HepG2 (cell line): ENCODE measurements around the gene CPXM1. TPM values are rescaled to one million over a fixed set of nuclear protein-coding genes. Genes with fewer than 3 reads are reported as not detected.
A peak's percentile ranks its signal among the peaks of the same experiment; 100 is the strongest.

ENCODE experiments used
- ATAC-seq: fragments of 200-7000 bp; cut with Tn5 transposase; 3 replicates; pipeline ENCODE4 v1.9.1; 2020; ENCODE audit warnings: mild to moderate bottlenecking, moderate library complexity
- BruUV-seq: library from RNA; stranded (reverse); fragments of 400-500 nt; replicated peaks from 2 replicates; lab custom pipeline; 2021; lab: Mats Ljungman, UMichigan
- CTCF ChIA-PET: fragments of 300-600 bp; formaldehyde crosslinking; extraction: SDS; loops from one replicate; lab custom pipeline; 2021; ENCODE audit warnings: low total read pairs, inconsistent platforms, low intra/inter-chr PET ratio; lab: Yijun Ruan, JAX
- POLR2A ChIA-PET: fragments of 350-600 bp; sonication (Branson Sonifier 250); formaldehyde crosslinking; loops from one replicate; lab custom pipeline; 2020; ENCODE audit warnings: antibody characterized with exemption, inconsistent platforms; lab: Yijun Ruan, JAX
- DNase-seq: peaks from one replicate; pipeline ENCODE4 v3.0.0-alpha.2; 2015; ENCODE audit warnings: low spot score
- FAIRE-seq: peaks from 3 replicates; lab custom pipeline; 2011; peaks lifted over from hg19 to GRCh38; lab: Jason Lieb, UNC
- H2AFZ ChIP-seq: one replicate; pipeline ENCODE4 v1.6.1; 2011; ENCODE audit warnings: low read length, inconsistent platforms
- H3K27ac ChIP-seq: fragments of 300-600 bp; 3 replicates; pipeline ENCODE4 v1.8.0; 2011; ENCODE audit warnings: mixed run types, mild to moderate bottlenecking, mixed read lengths, low read length, inconsistent platforms; ENCODE audit not compliant: insufficient read depth; ENCODE audit errors: extremely low read length
- H3K27me3 ChIP-seq, 2 experiments: fragments of 200-600 bp in 1 of 2; 2 replicates in 1 of 2; 3 replicates in 1 of 2; pipeline versions ENCODE4 v1.6.0 to v1.8.0; 2011; ENCODE audit warnings: low read length in 2 of 2, mild to moderate bottlenecking in 2 of 2, moderate library complexity in 2 of 2, inconsistent platforms in 1 of 2; ENCODE audit not compliant: insufficient read depth in 2 of 2, control insufficient read depth in 1 of 2
- H3K36me3 ChIP-seq, 2 experiments: fragments of 200-600 bp in 1 of 2; replicated peaks in 1 of 2; 2 replicates in 1 of 2; 3 replicates in 1 of 2; pipeline versions ENCODE4 v1.5.1 to v1.8.0; 2011; ENCODE audit warnings: low read length in 2 of 2, inconsistent platforms in 1 of 2; ENCODE audit not compliant: insufficient read depth in 2 of 2, control insufficient read depth in 1 of 2
- H3K4me1 ChIP-seq: 2 replicates; pipeline ENCODE4 v1.5.1; 2012; ENCODE audit warnings: low read length, inconsistent platforms; ENCODE audit not compliant: insufficient read depth
- H3K4me2 ChIP-seq: 2 replicates; pipeline ENCODE4 v1.6.0; 2011; ENCODE audit warnings: low read depth, low read length, inconsistent platforms
- H3K4me3 ChIP-seq, 3 experiments: fragments of 200-600 bp in 1 of 3; sonication (generic), shearing (Covaris generic) in 1 of 3; replicated peaks in 1 of 3; 2 replicates each; pipeline ENCODE4 v1.5.1; 2011 to 2016; ENCODE audit warnings: low read length in 3 of 3, inconsistent platforms in 2 of 3, low read depth in 2 of 3, mild to moderate bottlenecking in 2 of 3, control low read depth in 1 of 3, mixed read lengths in 1 of 3; ENCODE audit not compliant: insufficient read depth in 1 of 3
- H3K79me2 ChIP-seq: one replicate; pipeline ENCODE4 v1.6.1; 2011; ENCODE audit warnings: low read length, inconsistent platforms; ENCODE audit not compliant: insufficient read depth
- H3K9ac ChIP-seq: 2 replicates; pipeline ENCODE4 v1.6.0; 2011; ENCODE audit warnings: mild to moderate bottlenecking, low read depth, low read length, inconsistent platforms; ENCODE audit not compliant: insufficient read depth
- H3K9me3 ChIP-seq: 2 replicates; pipeline ENCODE4 v1.5.1; 2012; ENCODE audit warnings: mild to moderate bottlenecking, low read length
- H4K20me1 ChIP-seq: 2 replicates; pipeline ENCODE4 v1.6.0; 2011; ENCODE audit warnings: inconsistent platforms, mild to moderate bottlenecking, low read length, moderate library complexity; ENCODE audit not compliant: insufficient read depth
- ATF7 ChIP-seq, 2 experiments: fragments of 450-650 bp in 1 of 2; sonication (generic) in 1 of 2; formaldehyde crosslinking in 1 of 2; IDR thresholded peaks; 2 replicates each; pipeline versions ENCODE4 v1.4.0 to v1.6.1; 2016 to 2020; ENCODE audit warnings: antibody characterized with exemption in 1 of 2, mild to moderate bottlenecking in 1 of 2, missing genetic modification reagents in 1 of 2
- BHLHE40 ChIP-seq: IDR thresholded peaks from 2 replicates; pipeline ENCODE4 v1.6.1; 2011; ENCODE audit warnings: low read length, improper control_type of control experiment
- HOXA7 ChIP-seq: sonication (generic); formaldehyde crosslinking; IDR thresholded peaks from 2 replicates; pipeline ENCODE4 v1.8.1; 2022; ENCODE audit warnings: mild to moderate bottlenecking, missing genetic modification reagents, moderate library complexity
- KDM2A ChIP-seq: sonication (generic); formaldehyde crosslinking; IDR thresholded peaks from 2 replicates; pipeline ENCODE4 v1.4.0; 2020; ENCODE audit warnings: low read depth, missing genetic modification reagents, borderline replicate concordance
- SRSF9 ChIP-seq: fragments of 200-400 bp; formaldehyde crosslinking; IDR thresholded peaks from 2 replicates; pipeline ENCODE4 v1.6.1; 2018; ENCODE audit warnings: borderline replicate concordance, mild to moderate bottlenecking, low read depth, low read length; ENCODE audit not compliant: insufficient read depth, poor library complexity, severe bottlenecking
- SRY ChIP-seq: sonication (generic); formaldehyde crosslinking; IDR thresholded peaks from 2 replicates; pipeline ENCODE4 v1.8.0; 2022; ENCODE audit warnings: mild to moderate bottlenecking, missing genetic modification reagents
- SUZ12 ChIP-seq: fragments of 150-350 bp; IDR thresholded peaks from 2 replicates; pipeline ENCODE4 v1.6.1; 2014; ENCODE audit warnings: low read depth, low read length
- YY1 ChIP-seq: IDR thresholded peaks from 2 replicates; pipeline ENCODE4 v1.6.1; 2011; ENCODE audit warnings: low read length, low read depth, moderate library complexity, mild to moderate bottlenecking; ENCODE audit not compliant: insufficient read depth, insufficient replicate concordance
- ZFP62 ChIP-seq: sonication (generic); formaldehyde crosslinking; IDR thresholded peaks from 2 replicates; pipeline ENCODE4 v1.4.0; 2020; ENCODE audit warnings: missing genetic modification reagents
- ZNF180 ChIP-seq: sonication (generic); formaldehyde crosslinking; IDR thresholded peaks from 2 replicates; pipeline ENCODE4 v1.4.0; 2020; ENCODE audit warnings: low read depth, missing genetic modification reagents, borderline replicate concordance
- ZNF430 ChIP-seq: sonication (generic); formaldehyde crosslinking; IDR thresholded peaks from 2 replicates; pipeline ENCODE4 v1.9.0; 2021; ENCODE audit warnings: mild to moderate bottlenecking, missing genetic modification reagents
- ZNF564 ChIP-seq: sonication (generic); formaldehyde crosslinking; IDR thresholded peaks from 2 replicates; pipeline ENCODE4 v1.8.1; 2023; ENCODE audit warnings: mild to moderate bottlenecking, missing genetic modification reagents
- ZNF747 ChIP-seq: sonication (generic); formaldehyde crosslinking; IDR thresholded peaks from 2 replicates; pipeline ENCODE4 v1.8.1; 2023; ENCODE audit warnings: missing genetic modification reagents, mild to moderate bottlenecking, borderline replicate concordance
- ZSCAN31 ChIP-seq: sonication (generic); formaldehyde crosslinking; IDR thresholded peaks from 2 replicates; pipeline ENCODE4 v1.5.0; 2020; ENCODE audit warnings: low read depth, mild to moderate bottlenecking, missing genetic modification reagents
- WGBS: methylation state at CpG from one replicate; pipeline ENCODE4 v1.1.6; 2017; ENCODE audit warnings: low lambda C conversion rate; 5-methylcytosine and 5-hydroxymethylcytosine counted together
- in situ Hi-C: cut with HindIII; loops from 2 replicates; pipeline ENCODE4 v1.10.0; 2017; ENCODE audit warnings: low pct_unique_long_range_greater_than_20kb; ENCODE audit not compliant: extremely low pct_ligation_motif_present
- intact Hi-C: fragments of 100-400 bp; cut with micrococcal nuclease; formaldehyde crosslinking; loops from one replicate; pipeline ENCODE4 v1.10.0; 2022; ENCODE audit not compliant: unreplicated experiment
- polyA plus RNA-seq, 8 experiments: library from polyadenylated mRNA; depleted of rRNA in 3 of 8; stranded (reverse) in 7 of 8; unstranded in 1 of 8; fragments of >200 nt; fragmentation: Illumina TruSeq in 4 of 8; extraction: Trizol in 4 of 8; gene quantifications; 2 replicates each; pipeline versions ENCODE4 v1.2.1 to v1.2.3, GENCODE V29; 2011 to 2016; ENCODE audit warnings: low read depth in 4 of 8, missing spikeins in 1 of 8, mixed read lengths in 1 of 8; ENCODE audit not compliant: insufficient read depth in 1 of 8
- total RNA-seq, 5 experiments: library from RNA; depleted of rRNA; stranded (reverse); fragments of >200 nt; fragmentation: Illumina TruSeq; extraction: Trizol; gene quantifications; 2 replicates each; pipeline ENCODE4 v1.2.3, GENCODE V29; 2016; ENCODE audit warnings: low read depth in 1 of 5
- TF ChIP-seq, protein P1 (sequence below): sonication (generic); formaldehyde crosslinking; IDR thresholded peaks from 2 replicates; pipeline ENCODE4 v1.4.0; 2020; ENCODE audit warnings: mild to moderate bottlenecking, missing genetic modification reagents
- TF ChIP-seq, protein P2 (sequence below): sonication (generic); formaldehyde crosslinking; IDR thresholded peaks from 2 replicates; pipeline ENCODE4 v1.8.1; 2023; ENCODE audit warnings: mild to moderate bottlenecking, missing genetic modification reagents
- TF ChIP-seq, protein P3 (sequence below): sonication (generic); formaldehyde crosslinking; IDR thresholded peaks from 2 replicates; pipeline ENCODE4 v1.8.0; 2022; ENCODE audit warnings: missing genetic modification reagents, mild to moderate bottlenecking, borderline replicate concordance
- TF ChIP-seq, protein P4 (sequence below): sonication (generic); formaldehyde crosslinking; IDR thresholded peaks from 2 replicates; pipeline ENCODE4 v1.8.0; 2022; ENCODE audit warnings: missing genetic modification reagents, mild to moderate bottlenecking, moderate library complexity, borderline replicate concordance

The CPXM1 gene
- total and polyA plus RNA-seq, 2 of the 13 experiments (the other 11 are each of a cell fraction or from before 2014, with no cell fraction given): 0.07 TPM; not detected in 1

DNA sequence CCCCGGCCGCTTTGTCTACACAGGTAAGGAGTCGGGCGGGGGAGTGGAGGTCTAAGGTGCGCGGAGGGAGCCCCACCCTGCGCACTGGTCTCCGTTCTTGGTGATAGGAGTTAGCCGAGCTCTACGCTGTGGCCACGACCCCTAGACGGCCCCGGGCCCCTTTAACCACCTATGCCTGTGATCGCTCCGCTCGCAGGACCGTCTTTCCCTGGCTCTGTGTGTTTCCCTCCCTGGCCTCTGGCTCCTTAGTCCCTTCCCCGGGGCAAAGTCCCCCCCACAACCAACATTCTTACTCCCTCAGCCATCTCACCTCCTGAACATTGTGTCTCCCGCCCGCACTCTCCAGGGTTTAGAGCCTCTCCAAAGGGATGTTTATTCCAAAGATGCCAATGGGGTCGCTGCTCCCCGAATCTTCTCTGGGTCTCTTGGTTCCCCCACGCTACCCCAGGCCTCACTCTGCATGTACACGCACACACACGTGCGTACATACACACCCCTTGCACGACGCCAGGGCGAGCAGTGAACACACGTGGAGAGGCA lies 50.4 kb downstream of the CPXM1 start:
- CTCF ChIA-PET: no interaction called here
- H2AFZ ChIP-seq: no peak overlapping the region
- peaks cover 45% of the 10 kb centered on the region for H3K4me1 ChIP-seq
- no peaks in the 10 kb centered on the region for H3K79me2 ChIP-seq
- WGBS: 33% methylated on average over 30 of the region's 30 CpGs
- no peak for FAIRE-seq
- H3K9ac ChIP-seq: no peak overlapping the region
- H3K4me3 ChIP-seq: peak overlapping the region in 1 of 3 experiments; percentile 79; a peak in 1 of 6 replicates
- DNase-seq: no peak
- intact Hi-C loops (loop anchor here (5.0 kb wide), 1 partner anchor 38 kb away; no protein-coding TSS in a partner anchor), in situ Hi-C loops (loop anchor here (5.0 to 10.0 kb wide), 2 partner anchors 63 to 95 kb away; partner anchors contain the start of genes PCED1A and VPS16)
- peaks cover 19 to 85% of the 10 kb centered on the region in 2 experiments for H3K27me3 ChIP-seq
- BruUV-seq: no TSS peak
- H3K27ac ChIP-seq: no peak overlapping the region
- no peaks in the 10 kb centered on the region for H3K9me3 ChIP-seq
- ATAC-seq: peak; percentile 0; the same call in 1 of the 3 replicates
- POLR2A ChIA-PET: no interaction called here
- H3K36me3 ChIP-seq: no peaks in the 10 kb centered on the region
- peak overlapping the region; percentile 93 for H3K4me2 ChIP-seq
- H4K20me1 ChIP-seq: 0 out of 2 replicates have a peak, but pooled peaks cover 3% of the 10 kb centered on the region
- 0 out of 2 replicates have a peak, but pooled peaks have one; percentile 20 for TF ChIP-seq KDM2A (CRISPR knock-in tag)
- TF ChIP-seq ZNF564 (CRISPR knock-in tag): no peak
- TF ChIP-seq SUZ12: no peak
- no peak for TF ChIP-seq HOXA7 (CRISPR knock-in tag)
- TF ChIP-seq YY1: no peak
- TF ChIP-seq, protein P1, sequence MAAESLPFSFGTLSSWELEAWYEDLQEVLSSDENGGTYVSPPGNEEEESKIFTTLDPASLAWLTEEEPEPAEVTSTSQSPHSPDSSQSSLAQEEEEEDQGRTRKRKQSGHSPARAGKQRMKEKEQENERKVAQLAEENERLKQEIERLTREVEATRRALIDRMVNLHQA (CRISPR knock-in tag): no peak
- TF ChIP-seq SRSF9: no peak
- no peak for TF ChIP-seq ZSCAN31
- TF ChIP-seq, protein P2, sequence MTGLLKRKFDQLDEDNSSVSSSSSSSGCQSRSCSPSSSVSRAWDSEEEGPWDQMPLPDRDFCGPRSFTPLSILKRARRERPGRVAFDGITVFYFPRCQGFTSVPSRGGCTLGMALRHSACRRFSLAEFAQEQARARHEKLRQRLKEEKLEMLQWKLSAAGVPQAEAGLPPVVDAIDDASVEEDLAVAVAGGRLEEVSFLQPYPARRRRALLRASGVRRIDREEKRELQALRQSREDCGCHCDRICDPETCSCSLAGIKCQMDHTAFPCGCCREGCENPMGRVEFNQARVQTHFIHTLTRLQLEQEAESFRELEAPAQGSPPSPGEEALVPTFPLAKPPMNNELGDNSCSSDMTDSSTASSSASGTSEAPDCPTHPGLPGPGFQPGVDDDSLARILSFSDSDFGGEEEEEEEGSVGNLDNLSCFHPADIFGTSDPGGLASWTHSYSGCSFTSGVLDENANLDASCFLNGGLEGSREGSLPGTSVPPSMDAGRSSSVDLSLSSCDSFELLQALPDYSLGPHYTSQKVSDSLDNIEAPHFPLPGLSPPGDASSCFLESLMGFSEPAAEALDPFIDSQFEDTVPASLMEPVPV: peak; percentile 32; the same call in 1 of the 2 replicates
- TF ChIP-seq, protein P3, sequence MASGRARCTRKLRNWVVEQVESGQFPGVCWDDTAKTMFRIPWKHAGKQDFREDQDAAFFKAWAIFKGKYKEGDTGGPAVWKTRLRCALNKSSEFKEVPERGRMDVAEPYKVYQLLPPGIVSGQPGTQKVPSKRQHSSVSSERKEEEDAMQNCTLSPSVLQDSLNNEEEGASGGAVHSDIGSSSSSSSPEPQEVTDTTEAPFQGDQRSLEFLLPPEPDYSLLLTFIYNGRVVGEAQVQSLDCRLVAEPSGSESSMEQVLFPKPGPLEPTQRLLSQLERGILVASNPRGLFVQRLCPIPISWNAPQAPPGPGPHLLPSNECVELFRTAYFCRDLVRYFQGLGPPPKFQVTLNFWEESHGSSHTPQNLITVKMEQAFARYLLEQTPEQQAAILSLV (CRISPR knock-in tag): no peak
- TF ChIP-seq, protein P4, sequence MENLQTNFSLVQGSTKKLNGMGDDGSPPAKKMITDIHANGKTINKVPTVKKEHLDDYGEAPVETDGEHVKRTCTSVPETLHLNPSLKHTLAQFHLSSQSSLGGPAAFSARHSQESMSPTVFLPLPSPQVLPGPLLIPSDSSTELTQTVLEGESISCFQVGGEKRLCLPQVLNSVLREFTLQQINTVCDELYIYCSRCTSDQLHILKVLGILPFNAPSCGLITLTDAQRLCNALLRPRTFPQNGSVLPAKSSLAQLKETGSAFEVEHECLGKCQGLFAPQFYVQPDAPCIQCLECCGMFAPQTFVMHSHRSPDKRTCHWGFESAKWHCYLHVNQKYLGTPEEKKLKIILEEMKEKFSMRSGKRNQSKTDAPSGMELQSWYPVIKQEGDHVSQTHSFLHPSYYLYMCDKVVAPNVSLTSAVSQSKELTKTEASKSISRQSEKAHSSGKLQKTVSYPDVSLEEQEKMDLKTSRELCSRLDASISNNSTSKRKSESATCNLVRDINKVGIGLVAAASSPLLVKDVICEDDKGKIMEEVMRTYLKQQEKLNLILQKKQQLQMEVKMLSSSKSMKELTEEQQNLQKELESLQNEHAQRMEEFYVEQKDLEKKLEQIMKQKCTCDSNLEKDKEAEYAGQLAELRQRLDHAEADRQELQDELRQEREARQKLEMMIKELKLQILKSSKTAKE: 0 out of 2 replicates have a peak, but pooled peaks have one; percentile 29
- TF ChIP-seq ATF7 (IDR thresholded peaks at IDR 0.05): no peak
- TF ChIP-seq ATF7 (CRISPR knock-in tag; IDR thresholded peaks at IDR 0.05): no peak
- peak; percentile 0; the same call in 1 of the 2 replicates for TF ChIP-seq ZNF430 (CRISPR knock-in tag)
- TF ChIP-seq ZFP62: no peak
- no peak for TF ChIP-seq ZNF747 (CRISPR knock-in tag)
- 0 out of 2 replicates have a peak, but pooled peaks have one; percentile 15 for TF ChIP-seq BHLHE40
- TF ChIP-seq SRY (CRISPR knock-in tag): peak; percentile 71; the same call in 1 of the 2 replicates
- no peak for TF ChIP-seq ZNF180 (CRISPR knock-in tag)
